HG02870 (cell line): ENCODE data around the gene CALML3.

Source experiments
- ATAC-seq: cut with Tn5 transposase; IDR thresholded peaks from one replicate; pipeline ENCODE4 v1.9.1; 2021; ENCODE audit warnings: mild to moderate bottlenecking, moderate library complexity; ENCODE audit not compliant: unreplicated experiment

Gene CALML3

GRCh38 chr10:5523796-5524574 is 776 bp upstream of the CALML3 start:
- ATAC-seq: no peak

GRCh38 chr10:5525561-5526341 is 990 bp downstream of the CALML3 start:
- no peak for ATAC-seq

- no peak for ATAC-seq
Observed at GRCh38 chr10:5526691-5527331, 2.0 kb downstream of the CALML3 start.

- no peak for ATAC-seq
Observed at GRCh38 chr10:5527332-5528200, 2.8 kb downstream of the CALML3 start.

GRCh38 chr10:5528989-5529701 is 4.4 kb downstream of the CALML3 start:
- no peak for ATAC-seq

- ATAC-seq: no peak
Observed at GRCh38 chr10:5529702-5530411, 5.1 kb downstream of the CALML3 start.

GRCh38 chr10:5530412-5530806 is 5.6 kb downstream of the CALML3 start:
- ATAC-seq: no peak

- no peak for ATAC-seq
Observed at GRCh38 chr10:5530846-5531557, 6.2 kb downstream of the CALML3 start.

GRCh38 chr10:5531558-5532306 is 7.0 kb downstream of the CALML3 start:
- no peak for ATAC-seq

GRCh38 chr10:5532307-5532605 is 7.5 kb downstream of the CALML3 start:
- no peak for ATAC-seq

- ATAC-seq: no peak
Observed at GRCh38 chr10:5532618-5533097, 7.9 kb downstream of the CALML3 start.

- ATAC-seq: no peak
Observed at GRCh38 chr10:5533098-5533731, 8.5 kb downstream of the CALML3 start.

GRCh38 chr10:5534051-5534821 is 9.5 kb downstream of the CALML3 start:
- ATAC-seq: no peak

- no peak for ATAC-seq
Observed at GRCh38 chr10:5534880-5535856, 10.4 kb downstream of the CALML3 start.

GRCh38 chr10:5536486-5537081 is 11.8 kb downstream of the CALML3 start:
- ATAC-seq: no peak
